ENCODE results near the gene CCNY. TPM values are rescaled to one million over a fixed set of nuclear protein-coding genes. Genes with fewer than 3 reads are reported as not detected.

The CCNY gene
- total and polyA plus RNA-seq, 12 donors = 26.0 to 99.4 (median 88.9) TPM

GRCh38 chr10:35391153-35391953 lies 55.0 kb downstream of the CCNY start:
- peaks cover 6 to 99% (median 81%) of the 10 kb centered on the region in 9 donors for H3K4me1 ChIP-seq
- no peak for ATAC-seq

GRCh38 chr10:35391954-35392262 lies 55.6 kb downstream of the CCNY start:
- DNase-seq (no peak), ATAC-seq (no peak)
- H3K9me3 ChIP-seq = peaks cover 0 to 24% (median 9%) of the 10 kb centered on the region in 11 donors
- H3K27me3 ChIP-seq = no peaks in the 10 kb centered on the region
- no peak for TF ChIP-seq CTCF (IDR thresholded peaks at IDR 0.05)
- WGBS, 2 donors = 95 to 100% methylated on average over 2 of the region's 2 CpGs
- H3K4me3 ChIP-seq = no peak overlapping the region
- intact Hi-C loops (cut with DNase I) = no loop called here
- peak overlapping the region in 3 of 10 donors; percentile 8 to 69 (median 10) for H3K27ac ChIP-seq
- H3K4me1 ChIP-seq = peaks cover 11 to 99% (median 81%) of the 10 kb centered on the region in 9 donors
- H3K36me3 ChIP-seq = no peaks in the 10 kb centered on the region

More at GRCh38 chr10:35391153-35391953, 55.0 kb downstream of the CCNY start:
- intact Hi-C loops (cut with DNase I) = no loop called here
- Histone ChIP-seq H3K27me3 (no peaks in the 10 kb centered on the region), H3K36me3 (no peaks in the 10 kb centered on the region), H3K9me3 (peaks cover 0 to 24% (median 9%) of the 10 kb centered on the region in 11 donors), H3K4me3 (no peak overlapping the region), H3K27ac (peak overlapping the region in 3 of 10 donors; percentile 8 to 69 (median 14))
- no peak for TF ChIP-seq CTCF (IDR thresholded peaks at IDR 0.05)
- DNase-seq = no peak
- 84 to 91% methylated on average over 9 of the region's 9 CpGs for WGBS, 2 donors

GRCh38 chr10:35392482-35393228 lies 56.3 kb downstream of the CCNY start:
- no peak for DNase-seq
- Histone ChIP-seq H3K9me3 (peaks cover 0 to 24% (median 9%) of the 10 kb centered on the region in 11 donors), H3K36me3 (no peaks in the 10 kb centered on the region), H3K4me3 (no peak overlapping the region), H3K27ac (peak overlapping the region in 4 of 10 donors; percentile 10 to 44 (median 34)), H3K27me3 (no peaks in the 10 kb centered on the region), H3K4me1 (peaks cover 18 to 99% (median 81%) of the 10 kb centered on the region in 9 donors)
- TF ChIP-seq CTCF (IDR thresholded peaks at IDR 0.05) = no peak
- ATAC-seq = peak in 1 of 8 donors; percentile 18
- WGBS, 2 donors = 86 to 88% methylated on average over 8 of the region's 8 CpGs
- intact Hi-C loops (cut with DNase I) = no loop called here

- no peak overlapping the region for H3K4me3 ChIP-seq
- no peak for TF ChIP-seq CTCF (IDR thresholded peaks at IDR 0.05)
- WGBS, 2 donors = 50 to 53% methylated on average over 6 of the region's 6 CpGs
- ATAC-seq = no peak
- peak overlapping the region in 4 of 10 donors; percentile 5 to 41 (median 26) for H3K27ac ChIP-seq
- no peak for DNase-seq
- intact Hi-C loops (cut with DNase I) = no loop called here
- no peaks in the 10 kb centered on the region for H3K27me3 ChIP-seq
- H3K4me1 ChIP-seq = peaks cover 27 to 100% (median 91%) of the 10 kb centered on the region in 9 donors
- H3K36me3 ChIP-seq = no peaks in the 10 kb centered on the region
- H3K9me3 ChIP-seq = peaks cover 0 to 19% (median 9%) of the 10 kb centered on the region in 11 donors
Observed at GRCh38 chr10:35394411-35394851, 58.1 kb downstream of the CCNY start.
